Measurements from ENCODE around the gene CCR9. TPM values are rescaled to one million over a fixed set of nuclear protein-coding genes. Genes with fewer than 3 reads are reported as not detected.

CCR9 gene
- polyA plus RNA-seq, 1 donor from 2014 or later = not detected

DNA sequence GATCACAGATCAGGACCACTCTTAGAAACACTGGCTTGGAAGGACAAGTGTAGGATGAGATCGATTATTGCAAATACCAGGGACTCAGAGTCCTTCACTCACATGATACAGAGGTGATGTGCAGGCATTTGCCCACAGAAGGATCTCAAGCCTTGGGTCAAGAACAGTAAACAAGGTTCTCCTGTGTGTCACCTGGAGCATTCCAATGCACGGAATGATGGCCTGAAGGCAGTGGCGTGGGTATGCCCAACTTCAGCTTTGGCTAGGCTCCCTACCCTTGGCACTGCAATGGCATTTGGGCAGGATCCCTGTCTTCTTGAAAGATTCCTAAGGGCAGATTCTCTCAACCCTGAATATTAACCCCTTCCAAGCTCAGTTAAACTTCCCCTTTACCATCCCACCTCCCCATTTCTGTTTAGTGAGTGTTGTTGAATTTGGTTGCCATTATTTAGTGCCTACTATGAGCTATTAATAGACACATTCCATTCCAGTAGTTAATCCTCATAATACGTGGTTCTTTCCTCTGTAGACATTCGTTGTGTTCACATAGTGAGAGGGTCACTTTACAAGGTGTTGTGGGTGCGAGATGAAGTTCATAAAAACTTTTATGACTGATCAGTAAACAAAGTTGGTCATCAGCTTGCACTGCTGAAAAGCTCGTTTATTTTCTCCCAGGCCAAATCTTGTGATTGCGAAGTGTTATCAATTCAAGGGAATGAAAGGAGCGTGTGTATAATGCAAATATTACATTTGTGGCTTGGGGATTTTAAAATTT is 43.3 kb upstream of the CCR9 start:
- H3K9me3 ChIP-seq (ENCODE audit: low read length) = no peaks in the 10 kb centered on the region
- no peaks in the 10 kb centered on the region for H4K20me1 ChIP-seq (ENCODE audit: insufficient read depth)
- H3K36me3 ChIP-seq (ENCODE audit: insufficient read depth, low read length) = no peaks in the 10 kb centered on the region
- no peak overlapping the region for H2AFZ ChIP-seq (ENCODE audit: low read depth, low read length)
- H3K9me2 ChIP-seq (ENCODE audit: insufficient read depth, low read length) = no peaks in the 10 kb centered on the region
- TF ChIP-seq POLR2AphosphoS5 (IDR thresholded peaks at IDR 0.05) (no peak), SMC3 (conservative IDR thresholded peaks at IDR 0.05; ENCODE audit: poor library complexity) (no peak), TAF1 (IDR thresholded peaks at IDR 0.05; ENCODE audit: low read depth) (no peak), MXI1 (conservative IDR thresholded peaks at IDR 0.05; ENCODE audit: poor library complexity, severe bottlenecking) (no peak), EZH2 (IDR thresholded peaks at IDR 0.05; ENCODE audit: borderline replicate concordance, insufficient read depth, low read length, poor library complexity, severe bottlenecking) (no peak), EP300 (conservative IDR thresholded peaks at IDR 0.05; ENCODE audit: poor library complexity, severe bottlenecking) (no peak)
- TF ChIP-seq, protein P1, sequence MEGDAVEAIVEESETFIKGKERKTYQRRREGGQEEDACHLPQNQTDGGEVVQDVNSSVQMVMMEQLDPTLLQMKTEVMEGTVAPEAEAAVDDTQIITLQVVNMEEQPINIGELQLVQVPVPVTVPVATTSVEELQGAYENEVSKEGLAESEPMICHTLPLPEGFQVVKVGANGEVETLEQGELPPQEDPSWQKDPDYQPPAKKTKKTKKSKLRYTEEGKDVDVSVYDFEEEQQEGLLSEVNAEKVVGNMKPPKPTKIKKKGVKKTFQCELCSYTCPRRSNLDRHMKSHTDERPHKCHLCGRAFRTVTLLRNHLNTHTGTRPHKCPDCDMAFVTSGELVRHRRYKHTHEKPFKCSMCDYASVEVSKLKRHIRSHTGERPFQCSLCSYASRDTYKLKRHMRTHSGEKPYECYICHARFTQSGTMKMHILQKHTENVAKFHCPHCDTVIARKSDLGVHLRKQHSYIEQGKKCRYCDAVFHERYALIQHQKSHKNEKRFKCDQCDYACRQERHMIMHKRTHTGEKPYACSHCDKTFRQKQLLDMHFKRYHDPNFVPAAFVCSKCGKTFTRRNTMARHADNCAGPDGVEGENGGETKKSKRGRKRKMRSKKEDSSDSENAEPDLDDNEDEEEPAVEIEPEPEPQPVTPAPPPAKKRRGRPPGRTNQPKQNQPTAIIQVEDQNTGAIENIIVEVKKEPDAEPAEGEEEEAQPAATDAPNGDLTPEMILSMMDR (IDR thresholded peaks at IDR 0.05; ENCODE audit: poor library complexity, severe bottlenecking) = no peak
- H3K9ac ChIP-seq (ENCODE audit: low read length) = no peak overlapping the region
- no peaks in the 10 kb centered on the region for H3F3A ChIP-seq (ENCODE audit: insufficient read depth, low read length, poor library complexity, severe bottlenecking)
- no peak overlapping the region for H3K4me2 ChIP-seq (ENCODE audit: low read length)
- H3K79me2 ChIP-seq (replicated peaks; ENCODE audit: insufficient read depth, low read length) = peaks cover 16% of the 10 kb centered on the region
- H3K4me3 ChIP-seq (ENCODE audit: low read length) = no peak overlapping the region
- no peak overlapping the region for H3K27ac ChIP-seq (ENCODE audit: low read length)
- peaks cover 12% of the 10 kb centered on the region for H3K27me3 ChIP-seq (ENCODE audit: insufficient read depth, low read depth, low read length)

DNA sequence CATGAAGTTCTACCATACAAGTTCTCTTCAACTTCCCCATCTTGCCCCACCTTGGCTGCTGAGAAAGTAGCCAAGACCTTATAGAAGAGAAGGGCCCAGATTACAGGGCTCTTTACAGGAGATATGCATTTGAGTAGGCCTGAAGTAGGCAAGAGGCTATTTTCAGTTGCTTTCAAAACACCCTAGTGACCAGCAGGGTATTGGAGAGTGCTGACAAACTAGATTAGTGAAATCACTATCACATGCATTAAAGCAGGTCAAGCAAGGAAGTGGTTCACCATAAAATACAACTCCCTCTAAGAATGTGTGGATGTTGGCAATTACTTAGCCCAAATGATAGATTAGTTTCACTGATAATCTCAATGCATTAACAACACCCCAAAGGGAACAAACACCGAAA is 41.7 kb upstream of the CCR9 start:
- no peak overlapping the region for H2AFZ ChIP-seq (ENCODE audit: low read depth, low read length)
- no peak overlapping the region for H3K4me2 ChIP-seq (ENCODE audit: low read length)
- H3K4me3 ChIP-seq (ENCODE audit: low read length) = no peak overlapping the region
- no peaks in the 10 kb centered on the region for H3F3A ChIP-seq (ENCODE audit: insufficient read depth, low read length, poor library complexity, severe bottlenecking)
- H3K79me2 ChIP-seq (replicated peaks; ENCODE audit: insufficient read depth, low read length) = peaks cover 16% of the 10 kb centered on the region
- TF ChIP-seq POLR2AphosphoS5 (IDR thresholded peaks at IDR 0.05) (no peak), SMC3 (conservative IDR thresholded peaks at IDR 0.05; ENCODE audit: poor library complexity) (no peak), RAD21 (conservative IDR thresholded peaks at IDR 0.05) (no peak), TAF1 (IDR thresholded peaks at IDR 0.05; ENCODE audit: low read depth) (no peak), EZH2 (IDR thresholded peaks at IDR 0.05; ENCODE audit: borderline replicate concordance, insufficient read depth, low read length, poor library complexity, severe bottlenecking) (no peak), EP300 (conservative IDR thresholded peaks at IDR 0.05; ENCODE audit: poor library complexity, severe bottlenecking) (no peak), MXI1 (conservative IDR thresholded peaks at IDR 0.05; ENCODE audit: poor library complexity, severe bottlenecking) (no peak)
- TF ChIP-seq, protein P2, sequence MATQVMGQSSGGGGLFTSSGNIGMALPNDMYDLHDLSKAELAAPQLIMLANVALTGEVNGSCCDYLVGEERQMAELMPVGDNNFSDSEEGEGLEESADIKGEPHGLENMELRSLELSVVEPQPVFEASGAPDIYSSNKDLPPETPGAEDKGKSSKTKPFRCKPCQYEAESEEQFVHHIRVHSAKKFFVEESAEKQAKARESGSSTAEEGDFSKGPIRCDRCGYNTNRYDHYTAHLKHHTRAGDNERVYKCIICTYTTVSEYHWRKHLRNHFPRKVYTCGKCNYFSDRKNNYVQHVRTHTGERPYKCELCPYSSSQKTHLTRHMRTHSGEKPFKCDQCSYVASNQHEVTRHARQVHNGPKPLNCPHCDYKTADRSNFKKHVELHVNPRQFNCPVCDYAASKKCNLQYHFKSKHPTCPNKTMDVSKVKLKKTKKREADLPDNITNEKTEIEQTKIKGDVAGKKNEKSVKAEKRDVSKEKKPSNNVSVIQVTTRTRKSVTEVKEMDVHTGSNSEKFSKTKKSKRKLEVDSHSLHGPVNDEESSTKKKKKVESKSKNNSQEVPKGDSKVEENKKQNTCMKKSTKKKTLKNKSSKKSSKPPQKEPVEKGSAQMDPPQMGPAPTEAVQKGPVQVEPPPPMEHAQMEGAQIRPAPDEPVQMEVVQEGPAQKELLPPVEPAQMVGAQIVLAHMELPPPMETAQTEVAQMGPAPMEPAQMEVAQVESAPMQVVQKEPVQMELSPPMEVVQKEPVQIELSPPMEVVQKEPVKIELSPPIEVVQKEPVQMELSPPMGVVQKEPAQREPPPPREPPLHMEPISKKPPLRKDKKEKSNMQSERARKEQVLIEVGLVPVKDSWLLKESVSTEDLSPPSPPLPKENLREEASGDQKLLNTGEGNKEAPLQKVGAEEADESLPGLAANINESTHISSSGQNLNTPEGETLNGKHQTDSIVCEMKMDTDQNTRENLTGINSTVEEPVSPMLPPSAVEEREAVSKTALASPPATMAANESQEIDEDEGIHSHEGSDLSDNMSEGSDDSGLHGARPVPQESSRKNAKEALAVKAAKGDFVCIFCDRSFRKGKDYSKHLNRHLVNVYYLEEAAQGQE (IDR thresholded peaks at IDR 0.05; ENCODE audit: borderline replicate concordance) = no peak
- TF ChIP-seq, protein P1 (IDR thresholded peaks at IDR 0.05; ENCODE audit: poor library complexity, severe bottlenecking) = no peak
- H3K36me3 ChIP-seq (ENCODE audit: insufficient read depth, low read length) = no peaks in the 10 kb centered on the region
- no peak overlapping the region for H3K27ac ChIP-seq (ENCODE audit: low read length)
- peaks cover 12% of the 10 kb centered on the region for H3K27me3 ChIP-seq (ENCODE audit: insufficient read depth, low read depth, low read length)
- H3K9ac ChIP-seq (ENCODE audit: low read length) = no peak overlapping the region
- no peaks in the 10 kb centered on the region for H3K9me3 ChIP-seq (ENCODE audit: low read length)
- H3K9me2 ChIP-seq (ENCODE audit: insufficient read depth, low read length) = no peaks in the 10 kb centered on the region
- no peaks in the 10 kb centered on the region for H4K20me1 ChIP-seq (ENCODE audit: insufficient read depth)
